Measurements from ENCODE around the gene VWF.

DNA sequence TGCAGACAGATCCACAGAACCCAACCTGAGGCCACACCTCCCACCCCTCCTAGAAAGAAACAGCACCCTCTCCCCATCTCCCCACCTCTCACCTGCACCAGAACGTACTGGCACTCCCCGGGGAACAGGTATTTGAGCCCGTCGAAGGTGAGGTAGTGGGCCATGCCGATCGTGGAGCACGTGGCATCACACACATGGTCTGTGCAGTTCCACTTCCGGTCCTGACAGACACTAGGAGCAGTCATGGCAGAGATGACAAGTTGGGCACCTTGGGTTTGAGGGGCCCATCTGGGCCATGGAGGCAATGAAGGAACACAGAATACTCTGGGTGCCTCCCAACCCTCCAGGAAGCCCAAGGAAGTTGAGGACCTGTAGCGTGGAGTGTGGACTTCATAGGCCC lies 89.9 kb downstream of the VWF start:
- TF ChIP-seq, protein P1, sequence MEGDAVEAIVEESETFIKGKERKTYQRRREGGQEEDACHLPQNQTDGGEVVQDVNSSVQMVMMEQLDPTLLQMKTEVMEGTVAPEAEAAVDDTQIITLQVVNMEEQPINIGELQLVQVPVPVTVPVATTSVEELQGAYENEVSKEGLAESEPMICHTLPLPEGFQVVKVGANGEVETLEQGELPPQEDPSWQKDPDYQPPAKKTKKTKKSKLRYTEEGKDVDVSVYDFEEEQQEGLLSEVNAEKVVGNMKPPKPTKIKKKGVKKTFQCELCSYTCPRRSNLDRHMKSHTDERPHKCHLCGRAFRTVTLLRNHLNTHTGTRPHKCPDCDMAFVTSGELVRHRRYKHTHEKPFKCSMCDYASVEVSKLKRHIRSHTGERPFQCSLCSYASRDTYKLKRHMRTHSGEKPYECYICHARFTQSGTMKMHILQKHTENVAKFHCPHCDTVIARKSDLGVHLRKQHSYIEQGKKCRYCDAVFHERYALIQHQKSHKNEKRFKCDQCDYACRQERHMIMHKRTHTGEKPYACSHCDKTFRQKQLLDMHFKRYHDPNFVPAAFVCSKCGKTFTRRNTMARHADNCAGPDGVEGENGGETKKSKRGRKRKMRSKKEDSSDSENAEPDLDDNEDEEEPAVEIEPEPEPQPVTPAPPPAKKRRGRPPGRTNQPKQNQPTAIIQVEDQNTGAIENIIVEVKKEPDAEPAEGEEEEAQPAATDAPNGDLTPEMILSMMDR (IDR thresholded peaks at IDR 0.05), result no peak
- TF ChIP-seq POLR2A (IDR thresholded peaks at IDR 0.05), result no peak

Data from right lobe of liver (tissue), 4 donors.